GM19035 (cell line): ENCODE data around the gene NT5C2.
"Not testable (repeated sequence)": the region's sequence is repeated elsewhere in the genome, so short reads cannot be mapped to it uniquely, and the experiment has no call there.

Experiments
- ATAC-seq: cut with Tn5 transposase; IDR thresholded peaks from one replicate; pipeline ENCODE4 v1.9.1; 2021; ENCODE audit not compliant: unreplicated experiment

The NT5C2 gene

GRCh38 chr10:103166523-103166922, 26.5 kb downstream of the NT5C2 start:
- no peak for ATAC-seq

- ATAC-seq: not testable (repeated sequence)
Observed at GRCh38 chr10:103163766-103164403, 29.2 kb downstream of the NT5C2 start.

- no peak for ATAC-seq
Observed at GRCh38 chr10:103157246-103157645, 35.8 kb downstream of the NT5C2 start.

GRCh38 chr10:103155471-103156085, 37.5 kb downstream of the NT5C2 start:
- no peak for ATAC-seq

GRCh38 chr10:103154521-103155299, 38.4 kb downstream of the NT5C2 start:
- ATAC-seq: no peak

- ATAC-seq: no peak
Observed at GRCh38 chr10:103153302-103154197, 39.5 kb downstream of the NT5C2 start.

- ATAC-seq: no peak
Observed at GRCh38 chr10:103149991-103150622, 43.0 kb downstream of the NT5C2 start.

- no peak for ATAC-seq
Observed at GRCh38 chr10:103147645-103148044, 45.4 kb downstream of the NT5C2 start.

GRCh38 chr10:103145860-103146466, 47.1 kb downstream of the NT5C2 start:
- ATAC-seq: no peak

- no peak for ATAC-seq
Observed at GRCh38 chr10:103145046-103145445, 48.0 kb downstream of the NT5C2 start.

- ATAC-seq: no peak
Observed at GRCh38 chr10:103144041-103144440, 49.0 kb downstream of the NT5C2 start.

- ATAC-seq: not testable (repeated sequence)
Observed at GRCh38 chr10:103143641-103144040, 49.4 kb downstream of the NT5C2 start.

GRCh38 chr10:103141950-103142349, 51.1 kb downstream of the NT5C2 start:
- ATAC-seq: no peak

- no peak for ATAC-seq
Observed at GRCh38 chr10:103140469-103140868, 52.6 kb downstream of the NT5C2 start.

- ATAC-seq: no peak
Observed at GRCh38 chr10:103139803-103140202, 53.3 kb downstream of the NT5C2 start.

GRCh38 chr10:103135168-103135567, 57.9 kb downstream of the NT5C2 start:
- ATAC-seq: not testable (repeated sequence)

GRCh38 chr10:103130910-103131309, 62.2 kb downstream of the NT5C2 start:
- ATAC-seq: no peak

GRCh38 chr10:103130180-103130579, 62.9 kb downstream of the NT5C2 start:
- ATAC-seq: not testable (repeated sequence)

GRCh38 chr10:103127241-103127640, 65.8 kb downstream of the NT5C2 start:
- no peak for ATAC-seq
